Stimulated activated CD4-positive, alpha-beta T cell treated with anti-CD3 and anti-CD28 coated beads, Interleukin-4, amount 100 ng/mL, for 24 hours (primary cell): ENCODE measurements around the gene NIN.
A peak's percentile ranks its signal among the peaks of the same experiment; 100 is the strongest.

Experiments
- DNase-seq: peaks from one replicate; pipeline ENCODE4 v3.0.0-alpha.2; 2020

The NIN gene

DNA sequence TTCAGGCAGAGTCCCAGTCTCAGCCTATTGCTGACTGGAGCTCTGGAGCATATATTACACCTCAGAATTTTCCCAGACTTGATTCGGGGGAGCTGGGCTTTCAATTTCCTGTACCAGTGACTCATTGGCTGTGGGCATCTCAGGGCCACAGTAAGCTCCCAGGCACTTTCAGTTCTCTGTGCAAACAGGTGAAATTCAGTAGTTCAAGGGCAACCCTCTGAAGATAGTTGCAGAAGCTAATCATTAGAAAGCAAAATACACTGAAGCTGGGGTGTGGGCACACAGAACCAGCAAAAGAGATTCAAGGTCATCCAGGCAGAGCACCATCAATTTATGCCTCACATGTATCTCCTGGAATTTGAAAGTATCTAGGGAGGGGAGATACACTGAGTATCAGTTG is 8.1 kb upstream of the NIN start:
- DNase-seq, result no peak

DNA sequence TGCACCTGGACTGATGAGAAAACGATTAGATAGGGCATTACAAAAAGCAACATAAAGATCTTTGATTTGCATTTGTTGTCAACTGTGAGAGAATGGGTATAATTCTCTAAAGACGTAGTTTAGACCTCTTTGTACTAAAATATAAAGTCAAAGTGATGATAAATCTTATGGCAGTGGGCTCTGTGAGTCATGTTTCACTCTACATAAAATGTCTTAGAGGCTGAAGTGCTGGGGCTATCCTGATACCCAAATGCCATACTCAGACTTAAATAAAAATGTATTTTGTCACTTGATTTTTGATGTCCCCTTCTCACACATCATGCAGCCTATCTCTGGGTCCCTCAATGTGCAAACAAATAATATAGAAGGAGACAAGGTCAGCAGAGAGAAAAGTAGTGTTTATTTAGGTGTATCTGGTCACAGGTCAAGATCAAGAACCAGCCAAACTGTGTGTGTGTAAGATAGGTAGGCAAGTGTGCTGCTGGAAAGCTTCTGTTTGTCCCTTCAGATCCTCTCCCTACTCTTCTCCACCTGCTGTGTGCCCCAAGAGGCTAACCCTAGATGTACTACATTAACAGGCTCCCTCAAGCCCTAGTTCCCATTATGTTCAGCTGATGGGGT is 7.0 kb upstream of the NIN start:
- DNase-seq, result no peak

DNA sequence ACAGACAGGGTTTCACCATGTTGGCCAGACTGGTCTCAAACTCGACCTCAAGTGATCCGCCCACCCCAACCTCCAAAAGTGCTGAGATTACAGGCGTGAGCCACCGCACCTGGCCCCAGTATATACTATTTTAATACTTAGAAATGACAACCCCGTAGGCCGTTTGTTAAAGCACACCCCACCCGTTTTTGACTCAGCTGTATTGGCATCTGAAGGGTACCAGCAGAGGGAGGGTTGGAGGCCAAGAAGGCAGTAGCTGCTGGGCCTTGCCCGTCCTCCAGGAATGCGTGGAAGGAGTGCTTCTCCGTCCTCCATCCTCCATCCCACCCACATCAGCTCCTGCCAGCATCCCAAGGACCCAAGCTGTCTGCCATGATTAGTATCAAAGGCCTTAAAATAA is 6.3 kb upstream of the NIN start:
- no peak for DNase-seq

DNA sequence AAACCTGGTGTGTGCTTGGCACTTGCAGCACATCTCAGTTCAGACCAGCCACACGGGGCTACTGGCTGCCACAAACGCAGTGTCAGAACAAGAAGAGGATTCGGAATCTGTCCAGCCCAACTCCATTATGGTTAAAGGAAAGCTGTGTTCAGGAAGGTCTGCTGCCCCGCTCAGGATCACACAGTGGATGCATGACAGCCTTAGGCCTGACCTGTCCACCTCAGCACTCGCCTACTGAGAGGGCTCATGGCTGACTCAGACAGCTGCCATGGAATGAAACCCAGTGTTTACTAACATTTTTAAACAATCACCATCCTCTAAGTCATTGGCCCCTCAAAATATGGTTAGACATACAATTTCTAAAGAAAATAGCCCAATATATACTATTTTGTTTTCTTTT is 5.6 kb upstream of the NIN start:
- DNase-seq, result no peak

DNA sequence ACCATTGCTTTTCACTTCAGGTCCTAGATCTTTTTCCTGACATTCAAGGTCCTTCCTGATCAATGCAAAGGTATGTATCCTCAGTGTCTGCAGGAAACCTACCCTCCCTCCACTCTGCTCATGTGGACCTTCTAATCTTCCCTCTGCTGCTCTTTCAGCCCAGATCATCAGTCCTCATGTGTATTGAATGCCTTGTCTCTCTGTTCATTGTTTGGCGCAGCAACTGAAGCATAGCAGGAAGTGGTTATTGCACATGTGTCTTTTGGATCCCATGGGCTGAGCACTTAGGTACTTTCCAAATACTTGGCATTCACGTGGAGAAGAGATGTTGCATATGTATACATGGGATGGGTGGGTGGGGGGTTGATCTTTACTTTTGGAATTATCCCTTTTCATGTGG is 4.3 kb upstream of the NIN start:
- DNase-seq, result no peak

DNA sequence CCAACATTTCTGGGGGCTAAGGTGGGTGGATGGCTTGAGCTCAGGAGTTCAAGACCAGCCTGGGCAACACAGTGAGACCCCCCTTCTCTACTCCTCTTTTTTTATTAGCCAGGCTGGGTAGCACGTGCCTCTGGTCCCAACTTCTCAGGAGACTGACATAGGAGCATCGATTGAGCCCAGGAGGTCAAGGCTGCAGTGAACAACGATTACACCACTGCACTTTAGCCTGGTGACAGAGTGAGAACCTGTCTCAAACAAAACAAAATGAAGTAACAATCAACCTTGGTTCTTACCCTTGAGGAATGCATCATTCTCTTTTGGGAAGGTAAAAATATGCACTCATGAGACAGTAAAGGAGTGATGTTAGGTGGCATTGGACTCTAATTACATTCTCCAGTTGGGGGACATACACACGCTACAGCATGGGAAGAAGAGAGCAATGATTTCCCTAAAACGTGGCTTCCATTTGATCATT is 3.9 kb upstream of the NIN start:
- DNase-seq, result no peak

DNA sequence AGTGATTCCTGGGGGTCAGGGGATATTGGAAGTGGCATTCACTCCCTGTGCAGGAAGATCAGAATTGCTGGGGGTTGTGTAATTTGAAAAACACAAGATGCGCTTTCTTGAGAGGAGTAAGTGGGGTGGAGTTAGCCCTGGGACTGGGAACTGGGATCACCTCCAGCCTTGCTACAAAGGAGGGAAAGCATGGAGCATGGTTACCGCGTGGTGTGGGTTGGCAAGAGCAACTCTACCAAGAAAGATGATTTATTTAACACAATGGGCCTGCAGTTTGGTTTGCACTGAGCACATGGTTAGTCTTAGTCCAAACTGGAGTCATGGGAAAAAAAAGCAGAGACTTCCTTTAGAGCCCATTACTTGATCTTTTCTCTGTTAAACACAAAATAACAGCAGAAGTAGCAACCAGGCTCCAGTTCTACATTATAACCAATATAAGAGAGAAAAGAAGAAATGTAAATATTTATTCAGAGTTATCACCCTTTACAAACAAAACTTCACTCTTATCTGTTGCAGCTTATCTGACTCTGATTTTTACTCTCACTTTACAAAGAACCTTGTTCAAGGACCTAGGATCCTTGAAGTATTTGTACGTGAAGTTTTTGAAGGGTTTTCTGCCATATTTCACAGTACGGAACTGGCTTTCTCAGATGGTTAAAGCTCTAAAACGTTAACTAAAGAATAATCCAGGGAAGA is 2.1 kb upstream of the NIN start:
- DNase-seq, result no peak

DNA sequence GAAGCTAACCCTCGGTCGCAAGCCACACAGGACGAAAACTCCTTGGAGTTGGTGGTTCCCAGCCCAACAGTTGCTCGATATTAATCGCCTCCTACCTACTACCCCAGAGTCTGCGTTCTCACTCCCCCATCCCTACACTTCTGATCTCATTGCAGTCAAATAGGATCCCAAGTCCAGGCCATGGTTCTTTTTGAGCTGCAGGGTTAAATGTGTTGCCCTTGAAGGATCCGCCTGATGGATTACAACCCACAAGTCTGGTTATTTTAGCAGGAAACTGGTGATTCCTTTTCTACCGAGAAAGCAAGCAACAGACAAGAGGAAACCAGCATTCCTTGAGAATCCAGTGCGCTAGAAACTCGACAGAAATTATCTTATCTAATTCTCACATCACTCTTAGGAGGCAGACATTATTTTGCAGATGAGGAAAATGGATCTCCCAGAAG is 785 bp upstream of the NIN start:
- no peak for DNase-seq

DNA sequence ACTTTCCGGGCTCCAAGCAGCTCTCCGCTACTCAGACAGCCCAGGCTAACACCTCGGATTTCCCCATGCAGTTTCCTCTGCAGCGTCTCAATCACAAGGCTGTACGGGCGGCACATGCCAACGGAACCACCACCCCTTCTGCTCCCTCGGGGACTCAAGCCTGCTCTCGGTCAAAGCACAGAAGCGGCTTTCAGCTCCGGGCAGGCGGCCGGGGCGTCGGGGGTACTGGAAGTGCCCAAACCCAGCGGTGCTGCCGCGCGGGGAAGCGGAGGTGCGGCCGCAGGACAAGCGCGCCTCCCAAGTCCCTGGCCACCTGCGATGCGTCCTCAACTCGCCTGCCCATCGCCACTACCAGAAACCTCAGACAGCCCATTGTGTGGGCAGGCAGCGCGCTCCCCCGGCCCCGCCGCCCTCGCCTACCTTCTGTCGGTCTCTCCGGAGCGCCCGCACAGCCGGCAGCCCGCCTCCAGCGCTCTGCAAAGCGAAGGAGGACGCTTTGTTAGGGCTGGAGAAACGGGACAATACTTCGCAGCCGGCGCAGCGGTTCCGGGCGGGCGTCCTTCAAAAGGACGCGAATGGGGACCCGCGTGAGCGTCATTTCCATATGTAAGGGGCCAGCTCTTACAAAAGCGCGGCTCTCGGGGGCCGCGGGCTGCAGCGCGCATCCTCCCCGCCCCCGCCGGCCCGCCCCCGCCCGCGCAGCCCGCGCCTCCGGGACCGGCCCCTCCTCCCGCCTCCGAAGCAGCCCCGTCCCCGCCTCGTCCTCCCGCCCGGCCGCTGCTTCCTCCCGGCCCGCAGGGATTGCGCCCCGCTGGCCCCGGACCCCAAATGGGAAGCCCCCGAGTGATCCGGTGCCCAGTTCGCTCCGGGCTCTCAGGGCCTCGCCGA is 674 bp downstream of the NIN start:
- peak; percentile 67 for DNase-seq

DNA sequence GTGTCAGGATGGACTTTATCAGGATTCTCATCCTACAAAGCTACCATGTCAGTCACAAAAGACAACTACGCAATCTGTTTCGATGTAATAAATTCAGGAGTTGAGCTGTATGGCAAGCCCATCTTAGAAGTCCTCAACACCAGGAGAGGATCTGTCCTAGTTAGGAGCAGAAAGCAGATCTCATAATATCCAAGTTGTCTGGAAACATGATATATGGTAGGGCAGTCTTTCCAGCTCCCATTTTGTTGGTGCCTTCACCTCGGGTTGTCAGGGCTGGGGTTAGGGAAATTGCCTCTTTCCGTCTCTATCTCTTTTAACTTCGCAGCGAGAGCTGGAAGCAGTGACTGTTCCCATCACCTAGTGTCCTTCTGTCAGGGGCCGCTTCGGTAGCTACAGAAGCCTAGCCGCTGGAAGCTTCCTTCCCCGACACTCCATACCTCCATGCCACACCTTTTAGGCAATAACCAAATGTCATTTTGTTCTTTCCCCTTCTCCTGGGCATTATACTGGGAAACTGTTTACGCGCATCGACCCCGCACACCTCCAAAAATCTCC is 1.4 kb downstream of the NIN start:
- no peak for DNase-seq

DNA sequence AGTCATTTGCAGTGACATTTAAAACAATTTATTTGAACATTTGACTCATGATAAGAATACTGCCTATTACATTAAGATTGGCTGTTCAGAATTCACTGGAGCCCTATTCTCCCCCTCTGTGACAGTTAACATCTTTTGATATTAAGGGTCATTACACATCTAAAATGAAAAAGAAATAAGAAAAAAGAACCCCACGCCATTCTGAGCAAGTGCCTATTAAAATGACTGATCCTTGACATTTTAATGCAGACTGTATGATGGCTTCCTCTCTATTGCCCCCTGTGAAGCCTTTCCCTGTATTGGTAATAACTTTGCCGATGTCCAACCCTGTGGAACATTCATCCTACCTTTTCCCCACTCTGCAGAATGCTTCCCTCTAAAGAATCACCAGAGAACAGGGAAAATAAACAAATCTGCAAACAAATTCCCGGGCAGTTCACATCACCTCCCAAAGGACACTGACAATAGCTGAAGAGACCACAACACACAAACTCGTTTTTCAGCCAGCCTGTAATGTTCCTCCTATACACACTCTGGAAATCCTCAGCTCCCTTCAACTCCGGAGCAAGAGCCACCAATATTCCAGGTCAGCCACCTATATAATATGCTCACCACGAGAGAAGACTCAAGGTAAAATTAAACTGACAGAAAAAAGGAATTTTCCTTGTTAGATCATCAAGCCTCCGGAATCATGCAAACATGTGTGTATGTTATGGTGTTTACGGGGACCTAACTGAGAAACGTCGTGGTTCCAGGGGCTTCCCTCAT is 2.1 kb downstream of the NIN start:
- DNase-seq, result no peak

DNA sequence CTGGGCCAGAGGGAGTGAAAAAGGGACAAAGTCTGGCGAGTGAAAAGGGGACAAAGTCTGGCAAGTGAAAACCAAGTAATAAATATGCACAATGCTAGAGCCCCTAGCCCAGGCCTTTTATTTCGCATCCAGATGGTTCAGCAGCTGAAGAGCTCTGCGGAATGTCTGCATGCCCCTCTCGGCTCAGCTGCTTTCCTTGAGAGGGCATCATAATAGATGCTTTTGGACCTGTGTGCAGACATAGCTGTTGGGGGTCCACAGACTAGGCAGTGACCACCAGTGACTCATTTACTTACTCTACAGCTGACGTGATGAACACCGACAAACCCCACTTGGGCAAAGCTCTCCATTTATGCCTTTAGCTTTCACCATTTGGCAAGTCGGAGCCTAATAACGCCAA is 4.3 kb downstream of the NIN start:
- DNase-seq, result no peak

DNA sequence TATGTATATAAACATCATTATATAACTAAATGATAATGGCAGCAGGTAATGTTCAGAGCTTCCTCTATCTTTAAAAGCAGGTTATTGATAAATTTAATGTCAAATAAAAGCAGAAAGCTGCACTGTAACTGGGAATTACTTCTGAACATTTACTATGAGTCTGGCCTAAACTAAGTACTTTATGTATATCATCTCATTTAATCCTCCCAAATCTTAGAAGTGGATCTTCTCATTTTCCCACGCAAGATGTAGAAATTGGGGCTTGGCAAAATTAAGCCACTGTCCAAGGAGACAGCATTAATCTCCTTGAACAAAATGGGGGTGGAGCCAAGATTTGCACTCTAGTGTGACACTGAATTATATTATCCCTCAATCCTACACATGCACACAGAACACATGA is 5.7 kb downstream of the NIN start:
- no peak for DNase-seq

DNA sequence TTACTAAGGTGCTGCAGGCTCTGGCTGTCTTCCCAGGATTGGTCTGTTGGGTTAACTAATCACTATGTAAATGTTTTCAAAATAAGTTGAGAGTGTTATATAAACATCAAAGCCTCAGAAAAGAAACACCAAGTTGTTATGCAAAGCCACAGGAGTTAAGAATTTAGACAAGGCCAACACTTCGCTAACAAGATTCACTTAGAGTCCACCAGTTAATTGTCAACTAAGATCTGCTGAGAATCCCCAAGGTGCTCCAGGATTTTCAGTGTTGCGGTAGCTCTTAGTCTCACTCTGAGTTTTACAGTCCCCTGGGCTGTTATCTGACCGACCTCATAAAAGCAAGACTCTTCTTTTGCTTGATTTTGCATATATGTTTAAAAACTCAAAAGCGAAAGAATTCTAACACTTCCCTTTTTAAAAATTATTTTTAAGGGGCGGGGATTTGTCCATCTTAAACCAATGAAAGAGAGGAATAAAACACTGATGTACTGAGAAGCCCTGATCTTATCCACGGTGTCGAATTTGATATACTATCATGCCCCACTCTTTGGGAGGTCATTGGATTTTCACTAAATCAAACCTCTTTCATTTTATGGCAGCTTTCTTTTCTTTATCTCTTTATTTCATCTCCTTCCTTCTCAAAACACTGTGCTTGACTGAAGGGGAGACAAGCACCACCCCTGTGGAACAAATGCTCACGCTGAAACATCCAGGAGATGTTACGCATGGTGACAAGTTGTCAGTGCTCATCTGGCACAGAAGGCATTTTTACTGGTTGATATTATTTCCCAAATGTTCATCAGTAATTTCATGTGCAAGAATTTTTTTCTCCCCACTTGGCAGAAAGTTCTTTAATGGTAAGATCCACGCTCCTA is 7.0 kb downstream of the NIN start:
- no peak for DNase-seq

DNA sequence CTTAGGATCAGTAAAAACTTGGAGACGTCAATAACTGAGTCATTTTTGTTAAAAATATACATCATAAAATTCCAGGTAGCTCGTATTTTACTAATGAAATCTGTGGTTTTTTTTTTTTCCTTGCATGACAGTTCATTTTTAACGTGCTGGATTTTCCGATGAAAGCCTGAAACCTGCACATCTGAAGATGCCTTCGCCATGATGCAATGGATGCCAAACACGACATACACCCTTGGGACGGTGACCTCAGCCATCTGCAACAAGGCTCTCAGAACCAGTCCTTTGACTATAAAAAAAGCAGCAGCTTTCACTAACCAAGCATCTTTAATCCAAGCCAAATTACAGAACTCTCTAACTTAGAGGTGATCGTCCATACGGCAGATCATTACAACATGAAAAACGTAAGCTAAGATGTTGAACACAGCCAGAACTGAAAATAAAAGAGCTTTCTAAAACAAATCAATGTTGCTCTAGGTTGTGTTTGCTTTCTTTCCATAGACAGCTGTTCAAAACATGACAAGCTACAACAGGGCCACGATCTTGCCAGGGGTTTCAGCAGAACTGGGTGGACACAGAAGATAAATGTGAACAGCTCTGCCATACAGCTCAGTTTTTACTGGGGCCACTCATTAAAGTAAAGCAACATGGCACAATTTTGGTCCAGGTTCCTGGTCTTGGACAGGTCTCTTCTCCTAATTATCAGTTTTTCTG is 7.8 kb downstream of the NIN start:
- no peak for DNase-seq

DNA sequence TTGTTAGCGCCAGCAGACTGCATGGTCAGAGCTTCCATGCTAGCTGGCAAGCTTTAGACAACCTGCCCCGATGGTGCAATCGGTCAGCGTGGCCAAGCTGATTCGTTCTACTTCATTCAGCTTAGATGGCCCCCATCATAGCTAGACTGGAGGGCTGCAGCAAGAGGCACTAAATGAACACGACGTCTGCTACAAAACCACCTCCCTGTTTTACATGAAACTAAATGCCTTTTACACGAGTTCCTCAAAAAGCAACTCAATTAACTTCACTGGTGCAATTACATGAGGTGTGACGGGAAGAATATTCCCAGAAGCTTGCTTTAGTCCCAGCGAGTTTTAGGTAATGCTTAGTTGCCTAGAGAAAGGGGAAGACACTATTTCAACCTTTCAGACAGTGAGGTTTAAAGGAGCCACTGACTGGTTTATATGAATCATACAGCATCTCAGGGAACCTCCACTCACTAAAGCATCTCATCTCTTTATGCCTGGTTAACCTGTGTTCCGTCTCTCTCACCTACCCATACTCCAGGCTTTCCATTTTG is 8.4 kb downstream of the NIN start:
- DNase-seq, result no peak

DNA sequence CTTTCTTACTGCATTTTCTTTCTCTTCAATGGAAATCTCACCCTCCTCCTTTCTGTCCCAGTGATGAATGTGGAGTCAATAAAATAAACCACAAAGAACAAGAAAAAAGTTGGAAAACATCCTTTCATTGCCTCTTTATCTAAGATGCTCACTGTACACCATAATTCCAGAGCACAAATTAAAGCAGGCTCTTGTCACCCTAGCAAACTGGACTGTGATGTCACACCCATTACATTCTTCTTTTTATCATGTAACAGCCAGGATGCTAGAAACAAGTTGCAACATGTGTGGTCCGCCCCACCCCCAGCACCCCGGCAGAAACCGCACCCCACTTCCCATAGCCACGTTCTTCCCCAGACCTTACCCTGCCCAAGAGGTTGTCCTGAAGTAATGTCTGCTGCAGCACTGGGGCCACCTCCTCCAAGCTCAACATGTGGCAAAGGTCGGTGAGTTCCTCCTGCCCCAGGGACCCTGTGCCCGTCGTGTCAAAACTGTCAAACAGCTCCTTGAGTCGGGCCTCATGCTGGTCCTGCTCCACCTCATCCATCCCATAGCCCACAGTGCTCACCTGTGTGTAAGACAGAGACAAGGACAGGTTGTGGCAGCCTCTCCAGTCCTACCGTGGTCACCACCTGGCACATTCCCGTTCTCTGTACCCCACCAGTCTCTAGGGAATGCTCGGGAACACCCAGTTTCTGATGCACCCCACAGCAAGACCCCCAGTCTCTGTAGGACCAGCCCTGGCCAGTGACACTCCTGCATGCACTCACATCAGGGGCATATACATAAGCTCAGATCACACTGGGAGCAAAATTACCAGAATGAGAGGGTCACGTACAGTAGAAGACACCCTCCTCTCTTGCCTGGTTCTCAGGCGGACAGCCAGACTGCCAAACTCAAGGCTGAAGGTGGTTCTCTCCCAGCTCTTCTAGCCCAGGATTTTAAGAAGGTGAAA is 9.2 kb downstream of the NIN start:
- peak; percentile 21 for DNase-seq

DNA sequence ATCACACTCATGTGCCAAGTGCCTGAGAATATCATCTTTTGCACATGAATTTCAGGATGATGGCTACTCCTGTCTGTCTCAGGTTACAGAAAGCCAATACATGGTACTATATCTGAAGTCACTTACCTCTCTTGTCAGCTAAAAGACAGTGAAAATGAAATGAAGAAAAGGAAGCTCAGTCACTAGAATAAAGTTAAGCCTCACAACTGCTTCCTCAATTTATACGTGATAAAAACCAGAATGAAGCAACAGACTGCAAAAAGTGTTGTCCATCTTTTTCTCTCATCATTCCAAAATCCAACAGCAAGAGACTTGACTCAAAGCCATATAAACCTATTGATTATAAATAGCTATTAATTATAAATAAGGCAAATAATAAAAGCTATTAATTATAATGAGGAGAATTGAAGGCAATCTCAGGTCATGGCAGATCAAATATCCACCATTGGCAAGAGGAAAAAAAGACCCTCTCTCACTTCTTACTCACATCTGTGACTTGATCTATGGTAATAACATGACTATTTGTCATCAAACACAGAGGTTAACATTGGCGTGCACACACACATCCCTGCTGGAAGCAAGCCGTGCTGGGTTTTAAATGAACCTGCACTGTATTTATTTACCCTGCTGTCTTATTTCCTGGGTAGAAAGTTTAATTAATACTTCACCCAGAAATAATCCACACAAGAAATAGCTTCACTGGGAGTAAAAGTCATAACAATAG is 10.0 kb downstream of the NIN start:
- DNase-seq, result no peak

DNA sequence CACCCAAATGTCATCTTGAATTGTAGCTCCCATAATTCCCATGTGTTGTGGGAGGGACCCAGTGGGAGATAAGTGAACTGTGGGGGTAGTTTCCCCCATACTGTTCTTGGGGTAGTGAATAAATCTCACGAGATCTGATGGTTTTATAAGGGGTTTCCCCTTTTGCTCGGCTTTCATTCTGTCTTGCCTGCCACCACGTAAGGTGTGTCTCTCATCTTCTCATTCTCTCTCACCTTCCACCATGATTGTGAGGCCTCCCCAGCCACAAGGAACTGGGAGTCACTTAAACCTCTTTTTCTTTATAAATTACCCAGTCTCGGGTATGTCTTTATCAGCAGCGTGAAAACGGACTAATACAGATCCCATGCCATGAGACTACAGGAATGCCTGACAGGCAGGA is 11.7 kb downstream of the NIN start:
- DNase-seq, result peak; percentile 23
